ENCODE results near the gene KCNIP4. TPM values are rescaled to one million over a fixed set of nuclear protein-coding genes. Genes with fewer than 3 reads are reported as not detected.

Gene KCNIP4
- total and polyA plus RNA-seq, 7 donors, result 0.03 TPM; not detected in 6

DNA sequence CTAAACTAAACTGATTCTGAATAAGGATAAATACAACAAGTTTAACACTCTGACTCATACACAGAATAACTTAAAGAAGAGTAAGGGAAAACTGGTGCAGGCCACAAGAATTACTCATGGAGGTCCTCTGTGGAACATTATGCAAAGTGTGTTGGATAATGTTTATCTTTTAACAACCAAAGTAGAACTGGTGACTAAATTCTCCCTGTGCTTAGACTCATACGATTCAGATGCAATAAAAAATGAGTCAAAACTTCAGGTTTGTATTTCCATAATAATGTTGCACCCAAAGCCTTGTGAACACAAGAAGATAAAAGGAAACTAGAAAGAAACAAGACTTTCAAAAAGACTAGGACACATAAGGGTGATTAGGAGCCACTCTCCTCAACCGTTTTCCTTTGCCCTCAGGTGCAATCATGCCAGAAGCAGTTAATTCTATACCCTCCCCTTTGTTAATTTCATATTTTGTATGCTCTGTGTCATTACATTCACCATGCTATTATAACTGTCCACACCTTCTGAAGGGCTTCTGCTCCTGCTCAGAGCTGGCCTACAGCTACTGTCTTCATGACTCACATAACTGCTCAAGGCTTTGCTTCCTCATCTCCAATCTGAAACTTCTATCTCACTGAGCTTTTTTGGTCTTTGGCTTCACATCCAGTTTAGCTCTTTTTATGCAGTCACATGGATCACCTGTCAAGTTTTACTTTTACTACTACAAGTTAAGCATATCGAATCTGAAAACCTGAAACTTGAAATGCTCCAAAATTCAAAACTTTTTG lies 60.2 kb downstream of the KCNIP4 start:
- TF ChIP-seq, protein P1, sequence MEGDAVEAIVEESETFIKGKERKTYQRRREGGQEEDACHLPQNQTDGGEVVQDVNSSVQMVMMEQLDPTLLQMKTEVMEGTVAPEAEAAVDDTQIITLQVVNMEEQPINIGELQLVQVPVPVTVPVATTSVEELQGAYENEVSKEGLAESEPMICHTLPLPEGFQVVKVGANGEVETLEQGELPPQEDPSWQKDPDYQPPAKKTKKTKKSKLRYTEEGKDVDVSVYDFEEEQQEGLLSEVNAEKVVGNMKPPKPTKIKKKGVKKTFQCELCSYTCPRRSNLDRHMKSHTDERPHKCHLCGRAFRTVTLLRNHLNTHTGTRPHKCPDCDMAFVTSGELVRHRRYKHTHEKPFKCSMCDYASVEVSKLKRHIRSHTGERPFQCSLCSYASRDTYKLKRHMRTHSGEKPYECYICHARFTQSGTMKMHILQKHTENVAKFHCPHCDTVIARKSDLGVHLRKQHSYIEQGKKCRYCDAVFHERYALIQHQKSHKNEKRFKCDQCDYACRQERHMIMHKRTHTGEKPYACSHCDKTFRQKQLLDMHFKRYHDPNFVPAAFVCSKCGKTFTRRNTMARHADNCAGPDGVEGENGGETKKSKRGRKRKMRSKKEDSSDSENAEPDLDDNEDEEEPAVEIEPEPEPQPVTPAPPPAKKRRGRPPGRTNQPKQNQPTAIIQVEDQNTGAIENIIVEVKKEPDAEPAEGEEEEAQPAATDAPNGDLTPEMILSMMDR (IDR thresholded peaks at IDR 0.05), result no peak
- Histone ChIP-seq H3K4me3 (no peak overlapping the region), H3K27me3 (ENCODE audit: insufficient read depth in 3 of 3, low read length in 2 of 3) (peaks cover 0 to 2% (median 0%) of the 10 kb centered on the region in 3 donors), H3K4me1 (no peaks in the 10 kb centered on the region), H3K27ac (no peak overlapping the region), H3K9me3 (no peaks in the 10 kb centered on the region), H3K36me3 (ENCODE audit: insufficient read depth in 1 of 2, low read depth in 1 of 2) (no peaks in the 10 kb centered on the region)
- no peak for DNase-seq
- WGBS, 3 donors, result 67 to 74% (median 70%) methylated on average over 3 of the region's 3 CpGs
- intact Hi-C loops (cut with DNase I), result no loop called here
- ATAC-seq, result no peak

DNA sequence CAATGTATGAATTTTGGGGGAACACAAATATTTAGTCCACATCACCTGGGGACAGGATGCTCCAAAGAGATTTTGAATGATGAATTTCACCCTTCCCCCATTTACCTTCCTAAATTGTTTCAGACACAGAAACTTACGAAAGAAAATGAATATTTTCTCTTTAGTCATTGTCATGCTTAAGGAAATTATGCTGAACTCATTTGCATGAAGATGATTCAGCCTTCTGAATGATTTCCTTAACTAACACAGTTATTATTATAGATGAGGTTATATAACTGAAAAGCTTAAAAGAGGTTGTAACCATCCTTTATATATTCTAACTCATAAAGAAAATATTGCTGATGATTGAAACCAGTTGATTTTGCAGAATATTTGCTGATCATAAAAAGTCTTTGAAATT lies 61.1 kb downstream of the KCNIP4 start:
- peaks cover 0 to 2% (median 0%) of the 10 kb centered on the region in 3 donors for H3K27me3 ChIP-seq (ENCODE audit: insufficient read depth in 3 of 3, low read length in 2 of 3)
- H3K4me3 ChIP-seq, result no peak overlapping the region
- H3K4me1 ChIP-seq, result no peaks in the 10 kb centered on the region
- TF ChIP-seq, protein P1 (IDR thresholded peaks at IDR 0.05), result no peak
- 70 to 79% (median 76%) methylated on average over 1 of the region's 1 CpG for WGBS, 3 donors
- H3K9me3 ChIP-seq, result no peaks in the 10 kb centered on the region
- DNase-seq (no peak), ATAC-seq (no peak)
- intact Hi-C loops (cut with DNase I), result no loop called here
- no peaks in the 10 kb centered on the region for H3K36me3 ChIP-seq (ENCODE audit: insufficient read depth in 1 of 2, low read depth in 1 of 2)
- no peak overlapping the region for H3K27ac ChIP-seq

DNA sequence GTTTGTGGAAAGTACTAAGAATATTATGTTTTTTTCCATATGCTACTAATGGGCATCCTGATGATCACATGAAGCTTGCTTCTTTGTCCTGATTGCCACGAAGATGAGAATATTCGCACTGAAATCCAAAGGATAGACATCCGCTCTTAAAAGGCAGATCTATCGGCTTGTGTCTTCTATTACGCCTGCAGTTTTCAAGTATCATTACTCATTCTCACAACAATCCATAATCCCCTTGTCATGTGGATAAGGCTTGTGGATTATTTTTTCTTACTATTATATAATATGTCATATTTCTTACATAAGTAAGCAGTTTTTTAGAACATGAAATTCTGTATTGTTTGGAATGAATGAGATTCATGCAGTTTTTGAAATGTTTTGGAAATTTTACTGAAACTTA lies 62.8 kb downstream of the KCNIP4 start:
- no peak for DNase-seq
- ATAC-seq, result no peak
- Histone ChIP-seq H3K9me3 (no peaks in the 10 kb centered on the region), H3K27me3 (ENCODE audit: insufficient read depth in 3 of 3, low read length in 2 of 3) (peaks cover 0 to 2% (median 0%) of the 10 kb centered on the region in 3 donors), H3K27ac (no peak overlapping the region), H3K4me3 (no peak overlapping the region), H3K36me3 (ENCODE audit: insufficient read depth in 1 of 2, low read depth in 1 of 2) (no peaks in the 10 kb centered on the region), H3K4me1 (no peaks in the 10 kb centered on the region)
- 55 to 71% (median 68%) methylated on average over 5 of the region's 5 CpGs for WGBS, 3 donors
- TF ChIP-seq, protein P1 (IDR thresholded peaks at IDR 0.05), result no peak
- intact Hi-C loops (cut with DNase I), result no loop called here

DNA sequence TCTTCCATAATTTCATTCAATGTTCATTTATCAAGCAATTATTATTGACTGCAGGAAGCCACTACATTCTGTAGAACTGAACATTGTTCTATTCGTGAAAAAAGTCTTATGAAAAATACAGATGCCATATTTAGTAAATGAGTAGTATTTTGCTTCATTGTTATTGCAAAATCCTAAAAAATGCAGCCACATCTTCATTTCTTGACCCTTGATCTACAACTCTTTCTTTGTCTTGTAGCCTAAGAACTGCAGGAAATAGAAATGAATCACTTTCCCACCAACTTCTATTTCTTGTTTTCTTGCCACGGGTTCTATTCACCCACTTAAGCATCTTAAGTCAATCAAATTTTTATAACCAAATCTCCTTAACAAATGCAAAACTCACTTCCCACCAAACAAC lies 63.3 kb downstream of the KCNIP4 start:
- H3K27ac ChIP-seq, result no peak overlapping the region
- intact Hi-C loops (cut with DNase I), result no loop called here
- 67 to 74% (median 67%) methylated on average over 2 of the region's 2 CpGs for WGBS, 3 donors

More for the DNA sequence above, 63.3 kb downstream of the KCNIP4 start:
- DNase-seq (no peak), ATAC-seq (no peak)
- H3K4me1 ChIP-seq, result no peaks in the 10 kb centered on the region
- H3K36me3 ChIP-seq (ENCODE audit: insufficient read depth in 1 of 2, low read depth in 1 of 2), result no peaks in the 10 kb centered on the region
- H3K4me3 ChIP-seq, result no peak overlapping the region
- peaks cover 0 to 2% (median 0%) of the 10 kb centered on the region in 3 donors for H3K27me3 ChIP-seq (ENCODE audit: insufficient read depth in 3 of 3, low read length in 2 of 3)
- TF ChIP-seq, protein P1 (IDR thresholded peaks at IDR 0.05), result no peak
- no peaks in the 10 kb centered on the region for H3K9me3 ChIP-seq

All from psoas muscle (tissue), 8 donors.